OCI-LY3 (cell line): ENCODE results near the gene EIF2AK3.

Experiments
- H2AFZ ChIP-seq: fragments of 200-600, 300-600 bp; shearing (Covaris generic); 2 replicates; pipeline ENCODE4 v1.6.0; 2014; ENCODE audit warnings: antibody characterized with exemption, low read depth, low read length
- H3K27ac ChIP-seq: fragments of 200-600, 300-600 bp; sonication (generic); 2 replicates; pipeline ENCODE4 v1.5.1; 2014; ENCODE audit warnings: mild to moderate bottlenecking, low read length, moderate library complexity, mixed read lengths
- H3K27me3 ChIP-seq: fragments of 200-600, 300-600 bp; sonication (generic); 2 replicates; pipeline ENCODE4 v1.6.1; 2014; ENCODE audit warnings: low read depth, low read length, mixed read lengths
- H3K36me3 ChIP-seq: fragments of 200-600, 300-600 bp; sonication (generic); replicated peaks from 2 replicates; pipeline ENCODE3; 2014; ENCODE audit warnings: low read depth, low read length, mixed read lengths
- H3K4me1 ChIP-seq: fragments of 300-600, 200-600 bp; sonication (generic); 2 replicates; pipeline ENCODE4 v1.6.1; 2014; ENCODE audit warnings: low read length, mixed read lengths
- H3K4me2 ChIP-seq: fragments of 200-600, 300-600 bp; sonication (generic); 2 replicates; pipeline ENCODE4 v1.6.1; 2014; ENCODE audit warnings: low read length, mixed read lengths
- H3K4me3 ChIP-seq: fragments of 300-600, 200-600 bp; sonication (generic); 2 replicates; pipeline ENCODE4 v1.5.1; 2014; ENCODE audit warnings: antibody characterized with exemption, mild to moderate bottlenecking, low read length, moderate library complexity
- H3K79me2 ChIP-seq: fragments of 300-600, 200-600 bp; shearing (Covaris generic); 2 replicates; pipeline ENCODE4 v1.6.1; 2014; ENCODE audit warnings: mild to moderate bottlenecking, low read length, mixed read lengths
- H3K9ac ChIP-seq: fragments of 300-600, 200-600 bp; shearing (Covaris generic); 2 replicates; pipeline ENCODE4 v1.6.0; 2014; ENCODE audit warnings: mild to moderate bottlenecking, low read length, moderate library complexity
- H3K9me3 ChIP-seq: fragments of 200-600, 300-600 bp; shearing (Covaris generic); 2 replicates; pipeline ENCODE4 v1.6.1; 2014; ENCODE audit warnings: low read length, mixed read lengths; ENCODE audit not compliant: insufficient read depth
- H4K20me1 ChIP-seq: fragments of 200-600, 300-600 bp; sonication (generic); 2 replicates; pipeline ENCODE4 v1.6.1; 2016; ENCODE audit warnings: low read length, mixed read lengths; ENCODE audit not compliant: insufficient read depth
- CTCF ChIP-seq: fragments of 200-600, 300-600 bp; sonication (generic); IDR thresholded peaks from 2 replicates; pipeline ENCODE4 v1.5.1; 2014; ENCODE audit warnings: antibody characterized with exemption, low read length, low read depth
- EZH2phosphoT487 ChIP-seq: fragments of 200-600 bp; shearing (Covaris generic); IDR thresholded peaks from 2 replicates; pipeline ENCODE4 v1.6.1; 2018; ENCODE audit warnings: antibody characterized with exemption, mixed run types, low read depth

EIF2AK3 gene

DNA sequence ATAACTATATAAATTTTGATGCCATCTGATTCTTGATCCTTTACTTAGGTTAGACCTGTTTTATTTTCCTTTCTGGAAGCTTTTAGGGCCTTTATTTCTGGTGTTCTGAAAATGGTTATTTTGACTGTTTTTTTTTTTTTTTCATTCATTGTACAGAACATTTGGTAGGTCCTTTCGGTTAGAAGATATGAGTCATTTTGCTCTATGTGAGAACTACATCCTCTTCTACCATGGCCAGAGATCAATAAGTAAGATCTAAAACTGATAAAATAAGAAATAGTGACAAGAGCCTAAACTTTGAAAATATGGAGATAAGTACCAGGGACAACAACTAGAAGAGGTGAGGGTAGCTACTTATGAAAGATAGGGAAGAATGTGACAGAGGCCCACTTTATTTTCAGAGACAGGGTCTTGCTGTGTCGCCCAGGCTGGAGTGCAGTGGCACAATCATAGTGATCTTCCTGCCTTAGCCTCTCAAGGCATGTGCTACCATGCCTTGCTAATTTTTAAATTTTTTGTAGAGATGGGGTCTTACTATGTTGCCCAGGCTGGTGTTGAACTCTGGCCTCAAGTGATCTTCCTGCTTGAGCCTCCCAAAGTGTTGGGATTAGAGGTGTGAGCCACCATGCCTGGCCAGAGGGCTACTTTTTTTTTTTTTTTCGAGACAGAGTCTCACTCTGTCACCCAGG is 66.5 kb downstream of the EIF2AK3 start:
- H3K4me2 ChIP-seq = no peak overlapping the region
- no peaks in the 10 kb centered on the region for H3K27me3 ChIP-seq
- H3K9me3 ChIP-seq = no peaks in the 10 kb centered on the region
- no peak overlapping the region for H3K27ac ChIP-seq
- H2AFZ ChIP-seq = no peak overlapping the region
- H3K4me3 ChIP-seq = no peak overlapping the region
- peaks cover 5% of the 10 kb centered on the region for H3K36me3 ChIP-seq
- no peaks in the 10 kb centered on the region for H3K79me2 ChIP-seq
- H3K4me1 ChIP-seq = no peaks in the 10 kb centered on the region
- H3K9ac ChIP-seq = no peak overlapping the region
- H4K20me1 ChIP-seq = no peaks in the 10 kb centered on the region
- TF ChIP-seq EZH2phosphoT487 = no peak
- no peak for TF ChIP-seq CTCF

- Histone ChIP-seq H3K36me3 (peaks cover 5% of the 10 kb centered on the region), H3K27me3 (no peaks in the 10 kb centered on the region), H4K20me1 (no peaks in the 10 kb centered on the region), H3K4me1 (no peaks in the 10 kb centered on the region), H3K9me3 (no peaks in the 10 kb centered on the region), H3K27ac (no peak overlapping the region), H3K9ac (no peak overlapping the region), H2AFZ (no peak overlapping the region), H3K4me2 (no peak overlapping the region), H3K4me3 (no peak overlapping the region), H3K79me2 (no peaks in the 10 kb centered on the region)
- TF ChIP-seq EZH2phosphoT487 (no peak), CTCF (no peak)
Observed at GRCh38 chr2:88557290-88557689, 70.0 kb downstream of the EIF2AK3 start.

DNA sequence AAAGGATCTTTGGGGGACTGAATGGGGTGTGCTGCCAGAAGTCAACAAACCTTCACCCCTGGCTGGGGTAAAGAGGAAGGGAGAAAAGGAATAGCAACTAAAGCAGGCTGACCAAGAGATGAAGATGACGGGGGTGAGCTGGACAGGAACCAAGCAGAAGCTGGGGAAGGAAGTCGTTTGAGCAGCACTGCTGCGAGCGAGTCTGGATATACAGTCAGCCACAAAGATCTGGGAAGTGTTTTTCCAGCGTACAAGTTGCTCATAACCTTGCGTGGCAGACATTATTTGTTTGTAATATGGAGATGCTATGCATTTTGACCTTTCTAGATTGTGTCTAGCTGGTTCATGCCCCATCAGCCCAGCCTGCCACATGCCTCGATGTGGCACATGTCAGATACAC is 71.2 kb downstream of the EIF2AK3 start:
- Histone ChIP-seq H3K9ac (no peak overlapping the region), H3K9me3 (no peaks in the 10 kb centered on the region), H3K4me2 (no peak overlapping the region), H3K36me3 (peaks cover 5% of the 10 kb centered on the region), H2AFZ (no peak overlapping the region), H3K27me3 (no peaks in the 10 kb centered on the region), H3K4me1 (no peaks in the 10 kb centered on the region), H3K4me3 (no peak overlapping the region), H3K79me2 (no peaks in the 10 kb centered on the region), H4K20me1 (no peaks in the 10 kb centered on the region), H3K27ac (no peak overlapping the region)
- TF ChIP-seq CTCF (no peak), EZH2phosphoT487 (no peak)

DNA sequence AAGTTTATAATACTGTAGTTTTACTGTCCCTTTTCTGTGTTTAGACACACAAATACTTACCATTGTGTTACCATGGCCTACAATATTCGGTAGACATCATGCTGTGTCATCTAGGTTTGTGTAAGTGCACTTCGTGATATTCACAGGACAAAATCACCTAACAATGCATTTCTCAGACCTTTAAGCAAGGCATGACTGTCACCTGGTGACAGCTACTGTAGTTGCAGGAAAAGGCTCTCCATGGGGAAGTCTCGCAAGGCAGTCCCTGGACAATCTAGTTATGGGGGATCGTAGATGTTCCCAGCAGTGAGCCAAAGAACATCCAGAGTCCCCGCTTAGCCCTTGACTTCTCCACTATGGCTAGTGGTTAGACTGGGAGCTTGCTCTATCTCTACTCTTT is 73.1 kb downstream of the EIF2AK3 start:
- Histone ChIP-seq H2AFZ (no peak overlapping the region), H3K9me3 (no peaks in the 10 kb centered on the region), H4K20me1 (no peaks in the 10 kb centered on the region), H3K79me2 (no peaks in the 10 kb centered on the region), H3K4me3 (no peak overlapping the region), H3K27me3 (no peaks in the 10 kb centered on the region), H3K9ac (no peak overlapping the region), H3K27ac (no peak overlapping the region), H3K4me1 (no peaks in the 10 kb centered on the region), H3K4me2 (no peak overlapping the region), H3K36me3 (peaks cover 5% of the 10 kb centered on the region)
- TF ChIP-seq CTCF (no peak), EZH2phosphoT487 (no peak)
